HG02588 (cell line): ENCODE results near the gene JAM2.
"Not testable (repeated sequence)": the region's sequence is repeated elsewhere in the genome, so short reads cannot be mapped to it uniquely, and the experiment has no call there.

Source experiments
- ATAC-seq: cut with Tn5 transposase; IDR thresholded peaks from one replicate; pipeline ENCODE4 v1.9.1; 2021; ENCODE audit warnings: mild to moderate bottlenecking, moderate library complexity; ENCODE audit not compliant: unreplicated experiment

JAM2 gene

DNA sequence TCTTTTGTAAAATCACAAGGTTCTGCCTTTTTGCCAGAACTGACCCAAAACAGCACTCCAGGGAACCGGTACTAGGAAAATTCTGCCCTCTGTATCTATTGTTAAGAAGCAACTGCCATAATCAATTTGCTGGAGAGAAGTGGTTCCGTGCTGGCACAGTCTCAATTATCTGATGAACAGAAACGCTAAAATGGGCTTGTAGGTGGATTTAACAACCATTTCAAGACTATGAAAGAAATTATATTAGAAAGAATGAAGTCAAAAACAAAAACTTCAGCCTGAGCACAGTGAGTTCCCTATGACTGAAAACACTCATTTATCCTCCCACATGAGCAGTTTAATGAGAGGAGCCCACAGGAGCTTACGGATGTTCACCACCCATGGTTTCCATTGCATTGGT lies 4.4 kb downstream of the JAM2 start:
- no peak for ATAC-seq

DNA sequence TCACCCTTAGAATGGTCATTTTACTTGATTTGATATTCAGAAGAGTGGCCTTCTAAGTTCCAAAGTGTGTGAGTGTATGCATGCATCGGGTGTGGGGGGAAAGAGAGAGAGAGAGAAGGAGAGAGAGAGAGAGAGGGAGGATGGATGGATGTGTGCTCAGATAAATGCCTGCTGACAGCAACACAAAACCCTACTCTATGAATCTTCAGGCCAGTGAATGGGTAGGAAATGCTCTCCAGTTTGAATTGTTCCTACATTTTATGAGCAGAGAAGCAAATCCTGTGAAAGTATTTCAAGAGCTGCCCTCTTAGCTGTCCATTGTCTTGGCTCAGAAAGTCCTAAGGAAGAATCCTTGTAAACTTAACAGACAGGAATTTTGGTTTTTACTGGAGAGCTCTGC lies 7.4 kb downstream of the JAM2 start:
- no peak for ATAC-seq

GRCh38 chr21:25647647-25648046 lies 8.6 kb downstream of the JAM2 start:
- no peak for ATAC-seq

DNA sequence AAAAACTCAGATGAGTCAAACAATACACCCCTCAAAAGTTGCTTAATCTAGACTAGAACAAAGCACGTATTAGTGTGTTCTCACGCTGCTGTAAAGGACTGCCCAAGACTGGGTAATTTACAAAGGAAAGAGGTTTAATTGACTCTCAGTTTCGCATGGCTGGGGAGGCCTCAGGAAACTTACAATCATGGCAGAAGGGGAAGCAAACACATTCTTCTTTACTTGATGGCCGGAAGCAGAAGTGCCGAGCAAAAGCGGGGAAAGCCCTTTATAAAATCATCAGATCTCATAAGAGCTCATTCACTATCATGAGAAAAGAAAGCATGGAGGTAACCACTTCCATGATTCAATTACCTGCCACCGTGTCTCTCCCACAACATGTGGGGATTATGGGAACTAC lies 10.1 kb downstream of the JAM2 start:
- ATAC-seq, result no peak

- ATAC-seq, result no peak
Measured at GRCh38 chr21:25656412-25656811, 17.4 kb downstream of the JAM2 start.

GRCh38 chr21:25657140-25657539 lies 18.1 kb downstream of the JAM2 start:
- no peak for ATAC-seq

DNA sequence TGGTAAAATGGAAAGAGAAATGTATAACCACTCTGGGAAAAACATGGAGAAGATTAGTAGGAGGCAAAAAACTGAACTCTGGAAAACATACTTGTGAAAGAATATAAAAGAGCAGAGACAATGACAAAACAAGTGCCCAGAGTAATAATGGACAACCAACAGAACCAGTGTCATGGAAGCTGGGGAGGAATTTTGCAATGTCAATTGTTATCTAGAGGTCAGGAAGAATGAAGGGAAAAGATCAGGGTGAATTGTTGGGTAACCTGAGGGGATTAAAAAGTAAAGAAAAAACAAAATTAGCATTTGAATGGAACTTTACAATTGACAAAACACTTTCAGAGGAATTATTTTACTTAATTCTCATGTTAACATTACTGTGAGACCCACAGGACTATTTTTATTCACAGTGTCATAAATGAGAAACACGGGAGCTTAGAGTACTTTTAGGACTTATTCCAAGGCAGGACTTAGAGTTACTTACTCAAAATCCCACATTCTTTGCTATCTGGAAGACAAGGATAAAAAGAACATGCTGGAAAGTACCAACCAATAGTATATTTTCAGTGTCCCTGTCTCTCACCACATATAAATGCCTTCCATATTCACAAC lies 19.5 kb downstream of the JAM2 start:
- ATAC-seq, result no peak

- ATAC-seq, result no peak
Measured at GRCh38 chr21:25660233-25660632, 21.2 kb downstream of the JAM2 start.

- ATAC-seq, result no peak
Measured at GRCh38 chr21:25664491-25664931, 25.5 kb downstream of the JAM2 start.

DNA sequence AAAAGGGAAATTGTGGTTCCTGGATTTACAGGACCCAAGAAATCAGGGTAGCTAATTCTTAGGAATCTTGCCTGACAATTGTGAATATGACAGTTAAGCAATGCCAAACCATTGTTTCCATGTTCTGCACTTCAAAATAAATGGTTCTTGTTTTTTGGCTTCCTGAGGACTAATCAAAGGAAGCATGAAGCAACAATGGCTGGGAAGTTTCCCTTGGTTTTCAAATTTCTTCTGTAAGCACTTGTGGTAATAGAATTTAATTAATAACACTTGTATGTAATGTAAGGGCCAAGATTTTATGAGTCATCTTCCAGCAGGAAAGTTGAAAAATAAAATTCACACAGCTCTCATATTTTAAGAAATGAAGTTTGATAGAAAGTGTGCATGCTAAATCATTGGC lies 31.7 kb downstream of the JAM2 start:
- ATAC-seq, result no peak

DNA sequence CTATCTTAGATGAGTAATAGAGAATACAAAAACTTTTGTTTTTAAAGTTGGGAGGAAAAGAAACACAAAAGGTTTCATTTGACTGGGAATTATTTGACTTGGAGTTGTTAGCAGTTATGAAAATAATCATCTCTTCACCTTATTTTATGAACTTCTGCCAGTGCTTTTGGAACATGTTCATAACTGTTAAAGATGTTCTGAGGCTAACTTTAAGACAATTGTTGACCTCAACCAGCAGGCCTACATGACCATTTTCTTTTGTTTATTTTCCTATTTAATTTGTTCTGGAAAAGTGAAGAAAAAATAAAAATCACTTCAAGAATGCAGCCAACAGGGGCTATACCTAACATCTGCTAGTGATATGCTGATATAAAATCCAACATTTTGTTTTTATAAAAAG lies 37.4 kb downstream of the JAM2 start:
- ATAC-seq, result no peak

GRCh38 chr21:25682382-25682781 lies 43.3 kb downstream of the JAM2 start:
- no peak for ATAC-seq

DNA sequence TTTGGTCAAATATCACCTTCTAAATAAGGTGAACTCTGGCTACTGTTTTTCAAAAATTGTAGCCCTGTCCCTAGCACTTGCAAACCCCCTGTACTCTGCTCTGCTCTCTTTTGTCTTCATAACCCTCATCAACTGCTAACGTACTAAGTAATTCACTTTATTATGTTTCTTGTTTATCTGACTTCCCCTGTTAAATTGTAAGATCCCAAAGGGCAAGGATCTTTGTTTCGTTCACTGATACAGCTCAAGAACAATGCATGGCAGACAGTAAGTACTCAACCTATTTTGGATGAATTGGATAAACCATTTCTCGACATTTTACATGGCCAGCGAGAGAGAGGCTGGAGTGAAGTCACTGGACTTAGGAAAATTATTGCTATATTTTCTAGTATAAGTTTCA lies 48.7 kb downstream of the JAM2 start:
- ATAC-seq, result no peak

GRCh38 chr21:25688275-25689155 lies 49.5 kb downstream of the JAM2 start:
- no peak for ATAC-seq

- no peak for ATAC-seq
Measured at GRCh38 chr21:25689226-25689625, 50.2 kb downstream of the JAM2 start.

GRCh38 chr21:25691976-25692375 lies 52.9 kb downstream of the JAM2 start:
- ATAC-seq, result no peak

- not testable (repeated sequence) for ATAC-seq
Measured at GRCh38 chr21:25695461-25695860, 56.4 kb downstream of the JAM2 start.

DNA sequence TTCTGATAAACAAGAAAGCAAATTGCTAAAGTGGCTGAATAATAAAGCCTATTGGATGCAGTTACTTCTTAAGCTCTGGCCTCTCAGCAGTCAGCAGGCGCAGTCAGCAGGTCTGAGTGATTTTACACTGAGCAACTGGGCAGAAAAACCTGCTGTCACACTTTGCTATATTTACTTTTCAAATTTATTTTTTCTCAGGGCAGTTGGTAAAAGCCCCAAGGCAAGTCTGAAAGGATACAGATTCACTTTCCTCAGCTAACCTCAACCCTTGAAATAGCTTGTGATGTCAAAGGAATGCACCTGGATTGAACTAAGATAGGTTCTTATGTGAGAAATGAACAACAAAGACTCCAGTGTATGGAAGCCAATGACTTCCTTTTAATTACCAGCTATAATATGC lies 61.7 kb downstream of the JAM2 start:
- ATAC-seq, result no peak

GRCh38 chr21:25701529-25701928 lies 62.5 kb downstream of the JAM2 start:
- no peak for ATAC-seq

DNA sequence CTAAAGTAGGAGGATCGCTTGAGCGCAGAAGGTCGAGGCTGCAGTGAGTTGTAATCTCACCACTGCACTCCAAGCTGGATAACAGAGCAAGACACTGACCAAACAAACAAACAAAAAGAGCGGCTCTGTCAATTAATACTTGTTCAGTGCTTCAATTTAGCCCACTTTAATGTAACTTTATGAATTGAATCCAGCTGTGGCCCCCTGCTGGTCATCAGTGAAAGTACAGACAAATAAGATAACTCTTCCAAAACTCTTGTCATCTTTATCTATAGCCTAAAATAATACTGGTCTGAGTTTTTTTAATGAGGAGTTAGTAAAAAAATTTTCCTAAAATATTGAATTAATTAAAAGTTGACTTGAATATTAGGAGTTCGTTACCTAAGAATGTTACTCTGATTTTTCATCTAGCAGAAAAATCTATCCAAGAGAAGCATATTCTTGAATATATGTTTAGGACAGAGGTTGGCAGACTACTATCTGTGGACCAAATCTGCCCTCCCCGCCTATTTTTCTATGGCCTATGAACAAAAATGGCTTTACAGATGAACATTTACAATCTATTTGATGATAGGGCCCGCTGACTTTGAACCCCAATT lies 69.5 kb downstream of the JAM2 start:
- no peak for ATAC-seq

DNA sequence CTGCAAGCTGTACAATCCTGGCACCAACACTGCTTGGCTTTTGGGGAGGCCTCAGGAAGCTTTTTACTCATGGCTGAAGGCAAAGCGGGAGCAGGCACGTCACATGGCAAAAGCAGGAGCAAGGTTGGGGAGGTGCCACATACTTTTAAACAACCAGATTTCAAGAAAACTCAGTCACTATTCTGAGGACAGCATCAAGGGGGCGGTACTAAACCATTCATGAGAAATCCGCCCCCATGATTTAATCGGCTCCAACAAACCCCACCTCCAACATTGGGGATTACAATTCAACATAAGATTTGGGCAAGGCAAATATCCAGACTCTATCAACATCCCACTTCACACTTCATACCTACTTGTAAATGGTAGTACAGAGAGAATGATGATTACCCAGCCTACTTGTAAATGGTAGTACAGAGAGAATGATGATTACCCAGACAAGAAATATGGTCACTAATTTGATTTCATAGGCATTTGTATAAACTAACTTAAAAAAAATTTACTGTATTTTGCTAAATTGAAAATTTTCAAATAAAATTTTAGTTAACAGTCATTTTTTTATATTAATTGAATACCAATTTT lies 70.7 kb downstream of the JAM2 start:
- no peak for ATAC-seq

GRCh38 chr21:25710550-25710949 lies 71.5 kb downstream of the JAM2 start:
- no peak for ATAC-seq
